Activated CD4-positive, alpha-beta T cell treated with anti-CD3 and anti-CD28 coated beads for 36 hours (primary cell): ENCODE measurements around the gene C19orf85. TPM values are rescaled to one million over a fixed set of nuclear protein-coding genes. Genes with fewer than 3 reads are reported as not detected.
A peak's percentile ranks its signal among the peaks of the same experiment; 100 is the strongest.

Experiments
- ATAC-seq: fragments of 200-7000 bp; cut with Tn5 transposase; one replicate; pipeline ENCODE4 v1.10.0; 2021; ENCODE audit warnings: mild to moderate bottlenecking, moderate library complexity
- CTCF ChIA-PET: fragments of 350-600 bp; sonication (Branson Sonifier 250); formaldehyde crosslinking; loops from one replicate; lab custom pipeline; 2021; ENCODE audit warnings: antibody characterized with exemption; lab: Charles Lee
- POLR2A ChIA-PET: fragments of 350-600 bp; sonication (Branson Sonifier 250); formaldehyde crosslinking; loops from one replicate; lab custom pipeline; 2021; ENCODE audit warnings: antibody characterized with exemption, inconsistent platforms; lab: Charles Lee
- DNase-seq: peaks from one replicate; pipeline ENCODE4 v3.0.0-alpha.2; 2020
- H3K27ac Mint-ChIP-seq: one replicate; pipeline ENCODE4 v1.8.0; 2021; ENCODE audit warnings: mixed read lengths
- H3K27me3 Mint-ChIP-seq: one replicate; pipeline ENCODE4 v1.8.0; 2021; ENCODE audit warnings: mixed read lengths
- H3K36me3 Mint-ChIP-seq: one replicate; pipeline ENCODE4 v1.8.0; 2021; ENCODE audit warnings: low read depth, mixed read lengths
- H3K4me1 Mint-ChIP-seq: one replicate; pipeline ENCODE4 v1.8.0; 2021; ENCODE audit warnings: mixed read lengths
- H3K4me3 Mint-ChIP-seq: one replicate; pipeline ENCODE4 v1.8.0; 2021; ENCODE audit warnings: mild to moderate bottlenecking, moderate library complexity, mixed read lengths
- H3K9me3 Mint-ChIP-seq: one replicate; pipeline ENCODE4 v1.8.0; 2021; ENCODE audit warnings: low read depth, mixed read lengths
- intact Hi-C, 2 experiments: fragments of 100-400 bp; cut with DNase I in 1 of 2; cut with micrococcal nuclease in 1 of 2; formaldehyde crosslinking; loops; one replicate each; pipeline versions ENCODE4 v1.14.2 to v1.15.1; 2022 to 2024; cut with DNase I, micrococcal nuclease
- total RNA-seq, 2 experiments: library from RNA; stranded (reverse); gene quantifications; one replicate each; pipeline ENCODE4 v1.2.3, GENCODE V29; 2021

The C19orf85 gene
- total RNA-seq, 2 experiments from 2014 or later, result not detected

DNA sequence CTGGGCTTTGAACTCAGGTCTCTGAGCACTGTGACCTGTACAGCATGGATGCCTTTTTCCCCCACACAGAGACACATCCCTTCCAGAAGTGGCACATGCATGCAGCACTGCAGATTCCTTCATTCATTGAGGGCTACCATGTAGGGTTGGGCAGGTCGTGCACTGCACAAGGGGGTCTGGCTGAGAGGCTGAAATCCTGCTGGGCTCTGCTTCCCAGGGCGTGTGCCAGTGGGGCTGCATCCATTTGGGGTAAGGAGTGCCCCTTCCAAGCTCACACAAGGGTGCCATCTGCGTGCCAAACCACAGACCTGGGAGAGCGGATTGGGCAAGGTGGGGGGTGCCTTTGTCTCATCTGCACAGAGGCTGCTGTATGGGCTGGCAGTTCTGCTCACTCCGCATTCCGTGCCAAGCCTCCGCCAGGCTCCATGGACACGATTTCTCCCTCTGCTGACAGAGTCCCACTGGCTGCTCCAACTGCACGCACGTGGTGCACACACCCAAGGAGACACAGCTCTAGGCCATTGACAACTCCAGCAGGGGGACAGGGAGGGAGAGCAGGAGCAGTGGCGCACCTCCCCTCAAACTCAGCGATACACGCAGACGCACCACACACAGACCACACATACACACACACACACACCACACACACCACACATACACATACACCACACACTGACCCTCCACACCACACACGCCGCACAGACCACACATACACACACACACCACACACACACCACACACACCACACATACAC, 17.0 kb downstream of the C19orf85 start:
- Mint-ChIP-seq H3K27me3 (peaks cover 46% of the 10 kb centered on the region), H3K27ac (no peak overlapping the region), H3K4me1 (peaks cover 6% of the 10 kb centered on the region), H3K9me3 (no peaks in the 10 kb centered on the region), H3K36me3 (no peaks in the 10 kb centered on the region), H3K4me3 (no peak overlapping the region)
- intact Hi-C loops, result no loop called here
- ChIA-PET CTCF (interaction anchor here (0.6 kb wide), 1 partner anchor 232 kb away, joined by 3 read pairs; no protein-coding TSS in a partner anchor), POLR2A (no interaction called here)
- peak; percentile 42 for ATAC-seq
- no peak for DNase-seq

DNA sequence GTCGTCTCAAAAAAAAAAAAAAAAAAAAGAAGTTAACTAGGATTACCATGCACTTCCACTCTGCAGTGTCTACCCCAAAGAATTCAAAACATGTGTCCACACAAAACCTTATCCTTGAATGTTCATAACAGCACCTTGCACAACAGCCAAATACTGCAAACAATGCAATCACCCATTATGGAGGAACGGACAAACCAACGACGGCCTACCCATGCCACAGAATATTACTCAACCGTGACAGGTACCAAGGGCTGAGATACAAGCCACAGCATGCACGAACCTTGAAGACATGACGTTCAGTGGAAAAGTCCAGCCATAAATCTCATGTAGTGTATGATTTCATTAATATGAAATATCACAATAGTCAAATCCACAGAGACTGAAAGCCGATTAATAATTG, 18.5 kb downstream of the C19orf85 start:
- no peaks in the 10 kb centered on the region for H3K36me3 Mint-ChIP-seq
- H3K4me3 Mint-ChIP-seq, result no peak overlapping the region
- no peaks in the 10 kb centered on the region for H3K9me3 Mint-ChIP-seq
- ChIA-PET CTCF (no interaction called here), POLR2A (no interaction called here)
- ATAC-seq (no peak), DNase-seq (no peak)
- H3K27me3 Mint-ChIP-seq, result peaks cover 48% of the 10 kb centered on the region
- H3K4me1 Mint-ChIP-seq, result peaks cover 12% of the 10 kb centered on the region
- intact Hi-C loops, result no loop called here
- no peak overlapping the region for H3K27ac Mint-ChIP-seq

GRCh38 chr19:55444646-55445045, 19.9 kb downstream of the C19orf85 start:
- Mint-ChIP-seq H3K4me3 (no peak overlapping the region), H3K36me3 (no peaks in the 10 kb centered on the region), H3K4me1 (peaks cover 16% of the 10 kb centered on the region), H3K27me3 (peaks cover 48% of the 10 kb centered on the region), H3K27ac (no peak overlapping the region), H3K9me3 (no peaks in the 10 kb centered on the region)
- intact Hi-C loops, result loop anchor here in 1 of 2 experiments (5.0 kb wide), 1 partner anchor 92 kb away; the partner anchor contains the start of gene COX6B2
- POLR2A ChIA-PET, result no interaction called here
- ATAC-seq, result no peak
- DNase-seq, result no peak
- CTCF ChIA-PET, result no interaction called here

DNA sequence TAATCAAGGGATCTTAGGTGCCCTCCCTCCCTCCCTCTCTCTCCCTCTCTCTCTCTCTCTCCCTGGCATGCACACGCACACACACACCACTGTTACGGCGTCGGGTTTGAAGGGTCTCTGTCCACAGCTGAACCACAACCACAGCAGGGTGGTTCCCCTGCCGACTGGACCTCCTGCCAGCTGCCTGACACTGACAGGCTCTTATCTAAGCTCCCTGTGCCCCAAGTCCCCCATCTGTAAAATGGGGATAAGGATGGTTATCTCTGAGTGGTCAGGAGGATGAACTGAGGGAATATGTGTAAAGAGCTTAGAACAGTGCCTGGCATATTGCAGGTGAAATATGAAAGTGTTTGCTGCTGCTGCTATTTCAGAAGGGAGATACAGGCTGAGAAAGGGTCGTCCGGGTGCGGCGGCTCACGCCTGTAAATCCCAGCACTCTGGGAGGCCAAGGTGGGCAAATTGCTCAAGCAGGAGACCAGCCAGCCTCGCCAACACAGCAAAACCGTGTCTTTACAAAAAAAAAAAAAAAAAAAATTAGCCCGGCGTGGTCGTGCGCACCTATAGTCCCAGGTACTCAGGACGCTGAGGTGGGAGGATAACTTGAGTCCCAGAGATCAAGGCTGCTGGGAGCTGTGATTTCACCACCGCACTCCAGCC, 20.6 kb downstream of the C19orf85 start:
- CTCF ChIA-PET, result no interaction called here

GRCh38 chr19:55443045-55443823, 21.3 kb downstream of the C19orf85 start, which contains the start of gene SHISA7:
Gene SHISA7, minus strand, starts transcription at chr19:55443300. Its CDS starts 437 bp downstream, at chr19:55442863.
- Mint-ChIP-seq H3K9me3 (no peaks in the 10 kb centered on the region), H3K4me1 (peaks cover 16% of the 10 kb centered on the region), H3K4me3 (no peak within 1 kb of the TSS), H3K27me3 (peaks cover 58% of the 10 kb centered on the region), H3K27ac (no peak within 1 kb of the TSS), H3K36me3 (no peaks in the 10 kb centered on the region)
- ATAC-seq, result no peak
- intact Hi-C loops, result loop anchor here in 1 of 2 experiments (5.0 kb wide), 1 partner anchor 91 kb away; the partner anchor contains the start of gene COX6B2
- CTCF ChIA-PET, result no interaction called here
- DNase-seq, result no peak
- POLR2A ChIA-PET, result no interaction called here

More for the DNA sequence above, 20.6 kb downstream of the C19orf85 start:
- Mint-ChIP-seq H3K4me3 (no peak overlapping the region), H3K4me1 (peaks cover 16% of the 10 kb centered on the region), H3K27me3 (peaks cover 55% of the 10 kb centered on the region), H3K9me3 (no peaks in the 10 kb centered on the region), H3K36me3 (no peaks in the 10 kb centered on the region), H3K27ac (no peak overlapping the region)
- DNase-seq (no peak), ATAC-seq (no peak)
- intact Hi-C loops, result loop anchor here in 1 of 2 experiments (5.0 kb wide), 1 partner anchor 92 kb away; the partner anchor contains the start of gene COX6B2
- POLR2A ChIA-PET, result no interaction called here

- intact Hi-C loops, result loop anchor here in 1 of 2 experiments (5.0 kb wide), 1 partner anchor 90 kb away; the partner anchor contains the start of gene COX6B2
- POLR2A ChIA-PET, result no interaction called here
- Mint-ChIP-seq H3K36me3 (no peaks in the 10 kb centered on the region), H3K27ac (no peak overlapping the region), H3K4me3 (no peak overlapping the region), H3K9me3 (no peaks in the 10 kb centered on the region), H3K27me3 (peaks cover 59% of the 10 kb centered on the region), H3K4me1 (peaks cover 16% of the 10 kb centered on the region)
- DNase-seq, result peak; percentile 49
- CTCF ChIA-PET, result no interaction called here
- ATAC-seq, result peak; percentile 30
Measured at GRCh38 chr19:55442372-55442961, 22.1 kb downstream of the C19orf85 start.

GRCh38 chr19:55441692-55442321, 22.7 kb downstream of the C19orf85 start:
- DNase-seq (peak; percentile 44), ATAC-seq (peak; percentile 30)
- Mint-ChIP-seq H3K4me1 (peaks cover 16% of the 10 kb centered on the region), H3K36me3 (no peaks in the 10 kb centered on the region), H3K9me3 (no peaks in the 10 kb centered on the region), H3K27ac (no peak overlapping the region), H3K27me3 (peaks cover 66% of the 10 kb centered on the region), H3K4me3 (no peak overlapping the region)
- CTCF ChIA-PET, result no interaction called here
- POLR2A ChIA-PET, result no interaction called here
- intact Hi-C loops, result loop anchor here in 1 of 2 experiments (5.0 kb wide), 1 partner anchor 90 kb away; the partner anchor contains the start of gene COX6B2

DNA sequence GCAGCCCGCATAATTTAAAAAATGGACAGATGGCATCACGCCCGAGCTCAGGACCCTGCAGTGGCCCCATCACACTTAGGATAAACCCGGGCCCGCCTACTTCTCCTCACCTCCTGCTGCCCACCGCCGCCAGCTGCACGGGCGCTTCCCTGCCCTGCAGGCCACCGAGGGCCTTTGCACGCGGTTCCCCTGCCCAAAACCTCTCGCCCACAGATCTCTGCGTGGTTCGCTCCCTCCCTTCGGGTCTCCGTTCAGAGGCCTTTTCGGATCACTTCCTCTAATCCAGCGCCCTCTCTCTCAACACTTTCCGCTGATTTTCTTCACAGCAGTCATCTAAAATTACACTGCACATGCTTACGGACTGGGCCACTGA, 23.2 kb downstream of the C19orf85 start:
- Mint-ChIP-seq H3K4me3 (no peak overlapping the region), H3K27ac (no peak overlapping the region), H3K27me3 (peaks cover 68% of the 10 kb centered on the region), H3K9me3 (no peaks in the 10 kb centered on the region), H3K4me1 (peaks cover 16% of the 10 kb centered on the region), H3K36me3 (no peaks in the 10 kb centered on the region)
- ChIA-PET POLR2A (no interaction called here), CTCF (no interaction called here)
- no peak for DNase-seq
- intact Hi-C loops, result loop anchor here in 1 of 2 experiments (5.0 kb wide), 1 partner anchor 89 kb away; the partner anchor contains the start of gene COX6B2
- no peak for ATAC-seq

DNA sequence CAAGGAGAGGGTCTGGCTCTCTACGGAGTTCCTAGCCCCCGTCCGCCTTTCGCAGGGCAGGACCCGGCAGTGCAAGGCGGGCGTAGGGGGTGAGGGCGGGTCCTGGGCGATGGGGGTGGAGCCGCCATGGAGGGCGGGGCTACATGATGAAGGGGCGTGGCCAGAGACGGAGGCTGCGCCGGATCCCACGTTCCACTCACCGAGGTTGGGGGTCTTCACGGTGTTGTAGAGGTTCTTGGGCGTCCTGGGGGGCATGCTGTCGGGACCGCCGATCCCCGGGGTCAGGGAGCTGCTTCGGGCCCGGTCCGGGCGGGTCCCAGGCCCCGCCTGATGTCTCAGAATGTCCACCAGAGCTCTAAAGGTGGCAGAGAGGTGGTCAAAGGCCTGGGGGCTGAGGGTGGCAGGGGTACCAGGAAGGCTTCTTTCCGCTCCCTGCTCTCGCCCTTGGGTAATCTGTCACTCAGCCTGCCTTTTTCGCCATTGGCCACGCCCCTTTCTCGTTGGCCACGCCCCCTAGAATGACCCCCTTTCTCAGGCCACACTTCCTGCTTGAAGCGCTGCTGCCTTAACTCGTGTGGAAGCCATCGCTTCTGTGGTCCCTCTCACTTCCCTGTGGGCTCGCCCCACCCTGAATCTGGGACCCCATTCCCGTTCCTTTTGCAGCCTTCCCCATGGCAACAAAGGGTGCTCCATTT, 24.0 kb downstream of the C19orf85 start:
- intact Hi-C loops, result loop anchor here in 1 of 2 experiments (5.0 kb wide), 1 partner anchor 88 kb away; the partner anchor contains the start of gene COX6B2

DNA sequence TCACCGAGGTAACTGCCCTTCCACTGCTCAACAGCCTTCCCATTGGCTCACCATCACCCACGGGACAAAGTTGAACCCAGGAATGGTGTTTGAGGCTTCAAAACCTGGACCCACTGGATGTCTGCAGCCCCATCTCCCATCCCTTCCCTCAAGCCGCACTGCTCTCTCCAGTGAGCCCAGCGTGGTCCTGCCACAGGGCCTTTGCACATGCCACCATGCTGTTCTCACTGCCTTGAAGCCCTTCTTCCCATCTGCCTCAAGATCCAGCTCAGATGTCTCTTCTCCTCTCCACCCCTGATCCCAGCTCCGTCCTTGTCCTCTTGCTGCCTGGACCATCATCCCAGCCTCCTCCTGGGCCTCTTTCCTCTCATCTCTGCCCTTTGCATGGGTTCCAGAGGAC, 25.5 kb downstream of the C19orf85 start:
- Mint-ChIP-seq H3K27ac (no peak overlapping the region), H3K4me3 (no peak overlapping the region), H3K36me3 (no peaks in the 10 kb centered on the region), H3K27me3 (peaks cover 50% of the 10 kb centered on the region), H3K9me3 (no peaks in the 10 kb centered on the region), H3K4me1 (peaks cover 16% of the 10 kb centered on the region)
- ATAC-seq (no peak), DNase-seq (no peak)
- ChIA-PET POLR2A (no interaction called here), CTCF (no interaction called here)
- intact Hi-C loops, result no loop called here

More for the DNA sequence above, 24.0 kb downstream of the C19orf85 start:
- Mint-ChIP-seq H3K36me3 (no peaks in the 10 kb centered on the region), H3K9me3 (no peaks in the 10 kb centered on the region), H3K4me3 (no peak overlapping the region), H3K27me3 (peaks cover 64% of the 10 kb centered on the region), H3K27ac (no peak overlapping the region), H3K4me1 (peaks cover 16% of the 10 kb centered on the region)
- ChIA-PET POLR2A (no interaction called here), CTCF (interaction anchor here (1.4 kb wide), 2 partner anchors 11 to 22 kb away, joined by 3 to 4 read pairs; no protein-coding TSS in a partner anchor)
- ATAC-seq (peak; percentile 57), DNase-seq (peak; percentile 53)
